ENCODE data around the gene LRRC47. TPM values are rescaled to one million over a fixed set of nuclear protein-coding genes. Genes with fewer than 3 reads are reported as not detected.
"Not testable (repeated sequence)": the region's sequence is repeated elsewhere in the genome, so short reads cannot be mapped to it uniquely, and the experiment has no call there.

The LRRC47 gene
- total RNA-seq, 1 donor from 2014 or later, result 54.5 TPM

GRCh38 chr1:3761296-3762010, 34.8 kb downstream of the LRRC47 start:
- intact Hi-C loops (cut with DNase I), result no loop called here
- ATAC-seq, result no peak

GRCh38 chr1:3759796-3760195, 36.5 kb downstream of the LRRC47 start:
- DNase-seq (ENCODE audit: missing footprints) (no peak), ATAC-seq (no peak)
- intact Hi-C loops (cut with DNase I), result no loop called here

More at GRCh38 chr1:3761296-3762010, 34.8 kb downstream of the LRRC47 start:
- DNase-seq (ENCODE audit: missing footprints), result no peak

- ATAC-seq, result no peak
- peak; percentile 20 for DNase-seq (ENCODE audit: missing footprints)
- intact Hi-C loops (cut with DNase I), result no loop called here
Measured at GRCh38 chr1:3759164-3759563, 37.1 kb downstream of the LRRC47 start.

DNA sequence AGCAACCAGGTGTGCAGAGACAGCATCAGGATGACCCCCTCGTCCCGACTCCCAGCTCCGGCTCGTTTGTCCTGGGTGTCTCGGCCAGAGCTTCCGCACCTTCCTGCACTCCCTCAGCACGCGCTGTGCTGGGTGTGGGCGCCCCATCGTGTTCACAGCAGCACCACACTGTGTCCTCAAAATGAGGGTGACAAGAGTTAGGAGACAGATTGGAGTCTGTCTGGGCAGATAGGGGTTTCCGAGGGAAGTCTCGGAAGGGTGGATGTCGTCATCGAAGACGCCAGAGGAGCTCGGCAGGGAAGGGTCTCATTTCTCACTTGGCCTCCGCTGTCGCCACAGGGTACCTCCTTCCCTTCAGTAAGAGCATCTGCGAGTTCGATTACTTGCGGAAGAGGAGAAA, 39.9 kb downstream of the LRRC47 start:
- DNase-seq (ENCODE audit: missing footprints) (no peak), ATAC-seq (no peak)
- intact Hi-C loops (cut with DNase I), result no loop called here

- ATAC-seq (no peak), DNase-seq (ENCODE audit: missing footprints) (no peak)
- intact Hi-C loops (cut with DNase I), result no loop called here
Measured at GRCh38 chr1:3753656-3754454, 42.4 kb downstream of the LRRC47 start.

- DNase-seq (ENCODE audit: missing footprints) (no peak), ATAC-seq (peak; percentile 7)
- intact Hi-C loops (cut with DNase I), result no loop called here
Measured at GRCh38 chr1:3752400-3752945, 43.8 kb downstream of the LRRC47 start, which contains the start of gene CCDC27. TSS of gene CCDC27 (plus strand) at chr1:3752450. CDS start at chr1:3752482, 32 bp downstream.

GRCh38 chr1:3750741-3751140, 45.6 kb downstream of the LRRC47 start:
- intact Hi-C loops (cut with DNase I), result no loop called here

DNA sequence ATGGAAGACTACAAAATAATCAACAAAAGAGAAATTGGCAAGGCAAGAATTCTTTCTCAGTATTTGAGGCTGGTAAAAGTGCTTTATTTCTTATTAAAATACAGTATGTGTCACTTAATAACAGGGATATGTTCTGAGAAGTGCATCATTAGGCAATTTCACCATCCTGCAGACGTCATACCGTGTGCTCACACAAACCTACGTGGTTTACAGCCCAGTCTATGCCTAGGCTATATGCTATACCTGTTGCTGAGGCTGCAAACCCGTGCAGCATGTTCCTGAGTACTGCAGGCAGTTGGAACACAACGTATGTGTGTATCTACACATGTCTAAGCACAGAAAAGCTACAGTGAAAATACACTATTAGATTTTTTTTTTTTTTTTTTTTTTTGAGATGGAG, 46.8 kb downstream of the LRRC47 start:
- ATAC-seq, result no peak
- intact Hi-C loops (cut with DNase I), result loop anchor here (5.0 kb wide), 1 partner anchor 48 kb away; the partner anchor contains the start of gene LRRC47
- no peak for DNase-seq (ENCODE audit: missing footprints)

More at GRCh38 chr1:3750741-3751140, 45.6 kb downstream of the LRRC47 start:
- DNase-seq (ENCODE audit: missing footprints) (no peak), ATAC-seq (no peak)

DNA sequence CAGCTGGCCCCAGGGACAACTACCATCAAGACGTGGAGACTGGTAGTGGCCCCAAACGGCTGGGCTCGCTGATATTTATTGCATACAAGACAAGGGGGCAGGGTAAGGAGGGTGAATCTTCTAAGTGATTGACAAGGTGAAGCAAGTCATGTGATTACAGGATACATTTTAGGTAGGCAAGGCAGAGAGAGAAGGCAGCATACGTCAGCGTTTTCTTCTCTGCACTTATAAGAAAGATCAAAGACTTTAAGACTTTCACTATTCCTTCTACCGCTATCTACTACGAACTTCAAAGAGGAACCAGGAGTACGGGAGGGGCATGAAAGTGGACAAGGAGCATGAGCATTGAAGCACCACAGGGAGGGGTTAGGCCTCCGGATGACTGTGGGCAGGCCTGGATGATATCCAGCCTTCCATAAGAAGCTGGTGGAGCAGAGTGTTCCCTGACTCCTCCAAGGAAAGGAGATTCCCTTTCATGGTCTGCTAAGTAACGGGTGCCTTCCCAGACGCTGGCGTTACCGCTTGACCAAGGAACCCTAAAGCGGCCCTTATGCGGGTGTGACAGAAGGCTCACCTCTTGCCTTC, 47.9 kb downstream of the LRRC47 start:
- ATAC-seq; DNase-seq (ENCODE audit: missing footprints): not testable (repeated sequence)
- intact Hi-C loops (cut with DNase I), result loop anchor here (5.0 kb wide), 1 partner anchor 49 kb away; the partner anchor contains the start of gene LRRC47

- no peak for DNase-seq (ENCODE audit: missing footprints)
- intact Hi-C loops (cut with DNase I), result loop anchor here (5.0 kb wide), 1 partner anchor 49 kb away; the partner anchor contains the start of gene LRRC47
- ATAC-seq, result no peak
Measured at GRCh38 chr1:3747903-3748302, 48.4 kb downstream of the LRRC47 start.

- DNase-seq (ENCODE audit: missing footprints) (no peak), ATAC-seq (no peak)
- intact Hi-C loops (cut with DNase I), result loop anchor here (5.0 kb wide), 1 partner anchor 50 kb away; the partner anchor contains the start of gene LRRC47
Measured at GRCh38 chr1:3747522-3747848, 48.8 kb downstream of the LRRC47 start.

DNA sequence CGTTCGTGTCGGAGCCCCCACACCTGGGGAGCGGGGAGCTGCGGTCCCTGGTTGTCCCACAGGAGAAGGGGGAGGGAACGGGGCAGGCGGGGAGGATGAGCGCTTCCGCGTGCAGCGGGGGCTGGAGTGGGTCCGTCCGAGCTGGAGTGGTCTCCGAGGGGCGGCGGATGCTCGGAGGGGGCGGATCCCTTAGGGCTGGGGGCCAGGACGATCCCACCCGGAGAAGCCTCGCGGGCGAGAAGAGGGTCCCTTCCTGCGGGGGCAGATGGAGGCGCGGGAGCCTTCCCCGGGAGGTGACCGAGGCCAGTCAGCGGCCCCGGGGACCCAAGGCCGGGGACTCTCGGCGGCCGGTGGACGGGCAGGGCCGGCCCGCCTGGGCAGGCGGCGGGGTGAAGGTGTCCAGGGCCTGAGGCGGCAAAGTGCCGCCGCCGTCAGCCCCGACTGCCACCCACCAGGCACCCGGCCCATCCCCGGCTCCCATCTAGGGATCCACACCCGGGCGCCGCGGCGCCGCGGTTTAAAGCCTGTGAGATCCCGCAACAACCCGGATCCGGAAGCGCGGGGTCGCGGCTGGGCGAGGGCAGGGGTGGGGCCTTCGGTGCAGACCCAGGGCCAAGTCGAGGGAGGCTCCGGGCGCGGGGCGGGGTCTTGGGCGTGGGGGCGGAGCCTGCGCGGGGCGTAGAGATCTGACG, 49.3 kb downstream of the LRRC47 start:
- intact Hi-C loops (cut with DNase I), result loop anchor here (5.0 kb wide), 1 partner anchor 50 kb away; the partner anchor contains the start of gene LRRC47

DNA sequence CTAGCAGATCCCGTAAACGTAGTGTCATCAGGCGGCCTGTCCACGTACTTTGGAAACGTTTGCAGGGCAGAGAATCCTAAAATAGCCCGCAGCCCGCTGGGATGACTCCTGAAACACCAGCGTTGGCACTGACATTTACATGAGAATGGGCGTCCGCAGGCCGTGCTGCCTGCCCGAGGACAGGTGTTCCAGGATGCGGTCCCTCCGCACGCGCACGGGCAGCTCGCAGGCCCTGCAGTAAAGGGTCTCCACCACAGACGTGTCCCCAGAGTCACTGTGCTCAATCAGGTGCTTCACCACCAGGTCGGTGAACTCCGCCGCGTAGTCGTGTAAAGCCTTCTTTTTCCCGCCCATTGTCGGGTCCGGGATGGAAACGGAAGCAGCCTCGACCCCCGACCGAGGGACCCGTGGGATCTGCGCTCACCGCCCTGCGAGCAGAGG, 49.9 kb downstream of the LRRC47 start:
- DNase-seq (ENCODE audit: missing footprints) (no peak), ATAC-seq (peak; percentile 9)
- intact Hi-C loops (cut with DNase I), result loop anchor here (5.0 kb wide), 1 partner anchor 51 kb away; the partner anchor contains the start of gene LRRC47

More for the DNA sequence above, 49.3 kb downstream of the LRRC47 start:
- peak; percentile 95 for DNase-seq (ENCODE audit: missing footprints)
- peak; percentile 97 for ATAC-seq

DNA sequence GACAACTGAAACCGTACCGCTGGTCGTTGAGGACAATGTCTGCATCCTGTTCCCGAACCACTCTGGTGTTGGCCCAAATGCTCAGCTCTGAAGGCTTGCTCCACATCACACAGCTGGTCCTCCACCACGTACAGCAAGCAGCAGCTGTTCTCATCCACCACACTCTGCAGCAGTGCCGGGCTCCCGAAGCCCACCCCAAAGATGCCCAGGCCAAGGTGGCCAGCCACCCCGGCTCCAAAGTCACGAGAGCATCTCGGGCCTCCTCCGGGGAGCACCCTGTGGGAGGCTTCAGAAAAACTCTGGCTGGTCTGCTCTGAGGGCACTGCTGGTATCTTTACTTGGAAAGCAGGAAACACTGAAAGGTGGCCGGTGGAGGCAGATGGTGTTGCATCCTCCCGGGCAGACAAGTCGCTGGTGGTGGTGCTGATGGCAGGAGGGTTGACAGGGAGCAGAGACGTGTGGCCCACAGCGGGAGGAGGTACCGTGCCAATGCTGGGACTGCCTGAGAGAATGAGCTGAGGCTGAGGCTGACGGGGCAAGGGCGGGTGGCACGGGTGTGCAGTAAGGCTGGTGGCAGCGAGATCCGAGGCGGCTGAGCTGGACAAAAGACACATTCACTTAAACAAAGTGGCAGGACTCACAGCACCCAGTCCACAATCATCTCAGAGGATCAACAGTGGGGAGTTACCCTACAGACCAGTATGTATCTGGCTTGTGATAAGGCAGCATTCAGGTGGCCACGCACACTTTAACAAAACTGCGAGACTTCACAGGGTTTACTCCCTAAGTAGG, 50.5 kb downstream of the LRRC47 start:
- ATAC-seq (no peak), DNase-seq (ENCODE audit: missing footprints) (no peak)
- intact Hi-C loops (cut with DNase I), result loop anchor here (5.0 kb wide), 1 partner anchor 52 kb away; the partner anchor contains the start of gene LRRC47

DNA sequence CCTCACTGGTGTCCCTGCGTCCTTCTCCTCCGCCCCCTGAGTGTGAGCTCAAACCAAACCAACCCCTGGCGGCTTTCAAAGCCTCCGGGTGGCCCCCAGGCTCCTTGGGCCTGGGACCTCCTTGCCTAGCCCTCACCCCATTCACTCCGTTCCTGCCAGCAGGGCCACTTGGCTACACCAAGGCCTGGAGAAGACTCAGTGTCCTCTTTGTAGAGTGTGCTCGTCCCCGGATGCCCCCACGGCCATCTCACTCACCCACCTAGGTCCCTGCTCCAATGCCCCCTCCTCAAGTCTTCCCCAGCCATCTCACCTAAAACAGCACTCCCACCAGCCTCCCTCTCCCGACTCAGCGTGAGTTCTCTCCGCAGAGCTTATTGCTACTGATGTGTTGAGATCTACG, 51.2 kb downstream of the LRRC47 start:
- DNase-seq (ENCODE audit: missing footprints), result no peak
- no peak for ATAC-seq
- intact Hi-C loops (cut with DNase I), result loop anchor here (5.0 kb wide), 1 partner anchor 52 kb away; the partner anchor contains the start of gene LRRC47

- intact Hi-C loops (cut with DNase I), result loop anchor here (5.0 kb wide), 1 partner anchor 53 kb away; the partner anchor contains the start of gene LRRC47
- DNase-seq (ENCODE audit: missing footprints) (no peak), ATAC-seq (no peak)
Measured at GRCh38 chr1:3744646-3745045, 51.7 kb downstream of the LRRC47 start.

GRCh38 chr1:3743826-3744225, 52.5 kb downstream of the LRRC47 start:
- DNase-seq (ENCODE audit: missing footprints) (no peak), ATAC-seq (no peak)
- intact Hi-C loops (cut with DNase I), result no loop called here

All from Right ventricle myocardium inferior (tissue), 1 donor.